ENCODE results near the gene C11orf98. TPM values are rescaled to one million over a fixed set of nuclear protein-coding genes. Genes with fewer than 3 reads are reported as not detected.

The C11orf98 gene
- total RNA-seq: 72.4 TPM in 2 replicates

DNA sequence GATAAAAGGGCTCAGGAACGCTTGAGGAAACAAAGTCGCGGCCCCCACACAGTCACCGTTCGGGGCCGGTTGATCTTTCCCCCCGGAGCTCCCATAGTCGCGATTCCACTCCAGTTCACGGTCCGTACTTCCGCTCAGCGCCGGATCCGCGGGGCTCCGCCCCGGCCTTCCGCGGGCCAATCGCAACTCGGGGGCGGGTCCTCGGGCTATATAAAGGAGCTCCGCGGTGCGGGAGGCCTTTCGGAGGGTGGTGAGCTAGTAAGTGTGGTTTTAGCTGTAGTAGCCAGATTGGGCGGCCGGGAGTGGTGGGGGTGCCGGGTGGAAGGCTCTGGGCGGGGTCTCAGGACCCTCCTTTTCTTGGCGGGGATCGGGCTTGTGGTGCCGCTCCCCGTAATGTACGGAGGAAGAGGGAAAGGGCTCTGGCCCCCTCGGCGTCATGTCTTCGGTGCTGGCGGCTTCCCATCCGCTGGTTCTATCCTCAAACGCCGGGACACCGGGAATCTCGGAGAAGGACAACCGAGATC lies at the start of gene C11orf98, which contains the start of gene CSKMT:
Gene C11orf98, minus strand, starts transcription at position 136 of the 524 bp plus-strand sequence. Its CDS starts 41 bp downstream, at position 95.
Gene CSKMT, plus strand, starts transcription at position 238 of the 524 bp plus-strand sequence. CDS start 568 bp downstream, outside the sequence.

GRCh38 chr11:62707277-62707861 lies 42.4 kb upstream of the C11orf98 start, which contains the start of the genes BSCL2 and GNG3:
TSS of gene BSCL2 (minus strand) at chr11:62707424. CDS start at chr11:62707195, 229 bp downstream.
TSS of gene GNG3 (plus strand) at chr11:62707676. CDS start at chr11:62708296, 620 bp downstream.

GRCh38 chr11:62689421-62690183 lies 24.6 kb upstream of the C11orf98 start, which contains the start of gene LRRN4CL:
TSS of gene LRRN4CL (minus strand) at chr11:62689530. CDS start at chr11:62688508, 1,022 bp downstream.

GRCh38 chr11:62678770-62679696 lies 14.0 kb upstream of the C11orf98 start, which contains the start of gene UBXN1:
TSS of gene UBXN1 (minus strand) at chr11:62679073. CDS start at chr11:62678923, 150 bp downstream.

DNA sequence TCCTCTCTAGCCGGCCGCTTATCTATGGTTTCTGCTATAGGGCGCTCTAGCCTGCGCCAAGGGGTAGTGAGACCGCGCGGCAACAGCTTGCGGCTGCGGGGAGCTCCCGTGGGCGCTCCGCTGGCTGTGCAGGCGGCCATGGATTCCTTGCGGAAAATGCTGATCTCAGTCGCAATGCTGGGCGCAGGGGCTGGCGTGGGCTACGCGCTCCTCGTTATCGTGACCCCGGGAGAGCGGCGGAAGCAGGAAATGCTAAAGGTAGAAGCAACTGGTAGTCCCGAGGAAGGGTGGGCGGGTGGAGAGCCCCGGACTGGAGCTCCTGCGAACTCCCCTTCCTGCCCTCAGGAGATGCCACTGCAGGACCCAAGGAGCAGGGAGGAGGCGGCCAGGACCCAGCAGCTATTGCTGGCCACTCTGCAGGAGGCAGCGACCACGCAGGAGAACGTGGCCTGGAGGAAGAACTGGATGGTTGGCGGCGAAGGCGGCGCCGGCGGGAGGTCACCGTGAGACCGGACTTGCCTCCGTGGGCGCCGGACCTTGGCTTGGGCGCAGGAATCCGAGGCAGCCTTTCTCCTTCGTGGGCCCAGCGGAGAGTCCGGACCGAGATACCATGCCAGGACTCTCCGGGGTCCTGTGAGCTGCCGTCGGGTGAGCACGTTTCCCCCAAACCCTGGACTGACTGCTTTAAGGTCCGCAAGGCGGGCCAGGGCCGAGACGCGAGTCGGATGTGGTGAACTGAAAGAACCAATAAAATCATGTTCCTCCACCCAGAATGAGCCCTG lies 6.8 kb upstream of the C11orf98 start, which contains the start of the genes LBHD1 and UQCC3:
Gene LBHD1, minus strand, starts transcription at position 660 of the 782 bp plus-strand sequence. CDS start 2,236 bp downstream, outside the sequence.
Gene UQCC3, plus strand, starts transcription at position 66 of the 782 bp plus-strand sequence. Its CDS starts 73 bp downstream, at position 139.

DNA sequence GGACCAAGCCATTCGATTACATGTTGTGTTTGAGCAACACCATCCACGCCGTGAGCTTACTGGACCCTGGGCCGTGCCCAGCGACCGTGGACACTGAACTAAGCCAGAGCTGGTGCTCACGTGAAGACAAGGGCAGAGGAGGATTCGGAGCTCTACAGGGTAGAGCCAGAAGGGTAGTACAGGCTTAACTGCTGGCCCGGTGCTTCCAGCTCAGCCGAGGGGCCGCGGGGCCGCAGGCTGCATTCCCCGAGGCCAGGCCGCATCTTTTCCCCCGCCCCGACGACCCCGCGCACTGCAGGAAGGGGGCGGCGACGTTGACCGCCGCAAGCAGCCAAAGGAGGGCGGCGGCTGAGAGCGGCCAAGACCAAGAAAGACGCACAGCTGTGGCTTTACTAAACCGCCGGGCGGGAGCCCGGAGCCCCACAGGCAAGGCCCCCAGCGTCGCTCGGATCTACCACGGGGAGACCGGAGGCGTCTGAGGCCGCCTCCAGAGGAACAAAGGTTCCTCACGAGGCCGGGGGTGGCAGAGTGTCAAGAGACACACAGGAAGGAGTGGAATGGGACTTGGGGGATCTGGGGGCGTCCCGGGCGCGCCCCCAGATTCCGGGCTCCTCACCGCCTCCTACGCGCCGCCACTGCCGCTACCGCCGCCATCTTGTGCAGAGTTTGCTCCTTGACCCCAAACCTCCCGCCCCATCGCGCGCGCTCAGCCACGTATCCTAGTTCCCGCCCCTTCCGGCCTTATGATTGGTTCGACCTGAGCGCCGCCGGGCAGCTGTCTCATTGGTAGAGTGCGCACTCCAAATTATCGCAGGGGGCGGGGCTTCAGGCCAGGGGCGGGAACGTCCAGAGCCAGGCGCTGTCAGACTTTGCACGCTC lies 18.8 kb downstream of the C11orf98 start, which contains the start of gene GANAB:
Gene GANAB, minus strand, starts transcription at position 668 of the 879 bp plus-strand sequence. Its CDS starts 14 bp downstream, at position 654.

DNA sequence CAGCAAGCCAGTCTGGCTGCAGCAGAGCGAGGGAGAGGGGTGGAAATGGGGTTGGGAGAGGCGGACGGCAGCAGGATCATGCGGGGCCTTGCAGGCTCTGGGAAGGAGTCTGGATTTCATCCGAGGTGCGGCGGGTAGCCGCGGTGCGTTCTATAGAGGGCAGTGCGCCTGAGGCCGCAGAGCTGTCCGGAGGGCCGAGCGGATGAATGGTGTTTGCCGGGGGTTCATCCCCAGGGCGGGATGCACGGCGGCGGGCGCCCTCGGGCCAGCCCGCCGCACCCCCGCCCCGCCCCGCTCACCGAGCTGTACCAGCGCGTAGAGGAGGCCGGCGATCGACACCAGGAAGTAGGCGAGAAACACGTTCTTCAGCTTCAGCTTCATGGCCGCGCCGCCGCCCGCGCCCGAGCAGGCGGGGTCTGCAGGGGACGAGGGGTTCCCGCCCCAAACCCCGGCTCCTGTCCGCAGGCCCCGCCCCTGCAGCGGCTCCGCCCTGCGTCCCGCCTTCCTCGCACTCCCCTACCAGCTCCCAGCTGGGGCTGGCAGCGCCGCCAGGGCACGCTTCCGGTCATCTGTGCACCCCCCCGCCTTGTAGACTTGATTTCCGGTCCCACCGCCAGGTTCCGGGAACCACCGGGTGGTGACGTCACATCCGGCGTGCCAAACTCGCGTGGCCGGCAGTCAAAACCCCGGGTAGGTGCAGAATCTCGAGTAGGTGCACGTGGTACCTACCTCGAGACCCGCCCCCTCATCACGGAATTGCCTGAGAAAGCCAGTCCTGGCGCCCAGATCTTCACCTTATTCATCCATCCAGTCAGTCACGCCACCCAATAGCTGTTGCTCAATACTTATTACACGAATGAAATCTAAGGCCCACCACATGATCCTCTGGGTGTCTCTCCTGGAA lies 43.2 kb downstream of the C11orf98 start, which contains the start of gene B3GAT3:
Gene B3GAT3, minus strand, starts transcription at position 420 of the 904 bp plus-strand sequence. Its CDS starts 39 bp downstream, at position 381.

Other genes with a start within 250 kb of the C11orf98 start
- not detected in 2 replicates for gene SCGB1A1, start 246.2 kb downstream of the C11orf98 start, total RNA-seq
- 391 and 413 TPM in 2 replicates for gene AHNAK, start 118.4 kb downstream of the C11orf98 start, total RNA-seq
- gene EEF1G, start 91.3 kb downstream of the C11orf98 start, total RNA-seq: 1,562 and 1,604 TPM in 2 replicates
- gene TUT1, start 73.7 kb downstream of the C11orf98 start, total RNA-seq: 12.6 and 15.8 TPM in 2 replicates
- 155 and 164 TPM in 2 replicates for gene MTA2, start 63.3 kb downstream of the C11orf98 start, total RNA-seq
- 28.5 and 30.8 TPM in 2 replicates for gene EML3, start 52.4 kb downstream of the C11orf98 start, total RNA-seq
- gene ROM1, start 52.0 kb downstream of the C11orf98 start, total RNA-seq: 1.3 and 7.3 TPM in 2 replicates
- 26.6 and 34.2 TPM in 2 replicates for gene B3GAT3, start 43.2 kb downstream of the C11orf98 start, total RNA-seq
- 220 and 258 TPM in 2 replicates for gene GANAB, start 18.6 kb downstream of the C11orf98 start, total RNA-seq
- gene INTS5, start 11.9 kb downstream of the C11orf98 start, total RNA-seq: 28.9 and 31.1 TPM in 2 replicates
- gene CSKMT, start 102 bp upstream of the C11orf98 start, total RNA-seq: 3.5 and 3.8 TPM in 2 replicates
- gene UQCC3, start 6.5 kb upstream of the C11orf98 start, total RNA-seq: 11.8 and 15.9 TPM in 2 replicates
- gene LBHD1, start 7.1 kb upstream of the C11orf98 start, total RNA-seq: 2.2 and 2.8 TPM in 2 replicates
- 110 and 132 TPM in 2 replicates for gene UBXN1, start 13.9 kb upstream of the C11orf98 start, total RNA-seq
- 0.05 TPM in 1 of 2 replicates, not detected in the other for gene LRRN4CL, start 24.3 kb upstream of the C11orf98 start, total RNA-seq
- 28.1 and 37.9 TPM in 2 replicates for gene BSCL2, start 42.2 kb upstream of the C11orf98 start, total RNA-seq
- not detected in 2 replicates for gene GNG3, start 42.5 kb upstream of the C11orf98 start, total RNA-seq
- gene HNRNPUL2, start 62.2 kb upstream of the C11orf98 start, total RNA-seq: 8.7 and 10.3 TPM in 2 replicates
- 28.2 and 32.2 TPM in 2 replicates for gene TTC9C, start 63.3 kb upstream of the C11orf98 start, total RNA-seq
- 8.0 and 14.2 TPM in 2 replicates for gene ZBTB3, start 89.0 kb upstream of the C11orf98 start, total RNA-seq
- 78.9 and 90.7 TPM in 2 replicates for gene POLR2G, start 96.4 kb upstream of the C11orf98 start, total RNA-seq
- 23.3 and 24.0 TPM in 2 replicates for gene TAF6L, start 106.2 kb upstream of the C11orf98 start, total RNA-seq
- gene TMEM179B, start 122.2 kb upstream of the C11orf98 start, total RNA-seq: 63.6 and 66.8 TPM in 2 replicates
- gene TMEM223, start 126.8 kb upstream of the C11orf98 start, total RNA-seq: 25.3 and 27.1 TPM in 2 replicates
- gene NXF1, start 140.2 kb upstream of the C11orf98 start, total RNA-seq: 36.0 and 45.9 TPM in 2 replicates
- 26.4 and 28.9 TPM in 2 replicates for gene STX5, start 166.8 kb upstream of the C11orf98 start, total RNA-seq
- gene TEX54, start 167.6 kb upstream of the C11orf98 start, total RNA-seq: not detected in 2 replicates
- 58.9 and 62.4 TPM in 2 replicates for gene WDR74, start 174.4 kb upstream of the C11orf98 start, total RNA-seq
- 156 and 171 TPM in 2 replicates for gene SLC3A2, start 215.7 kb upstream of the C11orf98 start, total RNA-seq

Measured in mammary microvascular endothelial cell (primary cell).